CD4-positive, CD25-positive, alpha-beta regulatory T cell (primary cell): Measurements from ENCODE around the gene GNL1. TPM values are rescaled to one million over a fixed set of nuclear protein-coding genes. Genes with fewer than 3 reads are reported as not detected.
"Not testable (repeated sequence)": the region's sequence is repeated elsewhere in the genome, so short reads cannot be mapped to it uniquely, and the experiment has no call there.

Source experiments
- ATAC-seq, 2 donors: fragments of 150-1000 bp; cut with Tn5 transposase; one replicate each; pipeline ENCODE4 v1.10.0; 2021; ENCODE audit warnings: low read depth in 2 of 2, moderate number of reproducible peaks in 2 of 2, moderate library complexity in 1 of 2
- DNase-seq, 3 donors: peaks; one replicate each; pipeline versions ENCODE4 v3.0.0 to v3.0.0-alpha.2; 2012 to 2022; ENCODE audit warnings: mixed read lengths in 1 of 3
- H3K27ac ChIP-seq: one replicate; pipeline ENCODE4 v1.7.0; 2013; ENCODE audit warnings: mild to moderate bottlenecking, low read length; ENCODE audit not compliant: insufficient read depth, poor library complexity, severe bottlenecking
- H3K27me3 ChIP-seq: one replicate; pipeline ENCODE4 v1.7.0; 2013; ENCODE audit warnings: low read length; ENCODE audit not compliant: control insufficient read depth, insufficient read depth
- H3K36me3 ChIP-seq: one replicate; pipeline ENCODE4 v1.7.0; 2013; ENCODE audit warnings: mild to moderate bottlenecking, low read length, moderate library complexity; ENCODE audit not compliant: control insufficient read depth, insufficient read depth
- H3K4me1 ChIP-seq: 2 replicates; pipeline ENCODE4 v1.7.0; 2013; ENCODE audit warnings: mild to moderate bottlenecking, low read length; ENCODE audit not compliant: insufficient read depth, control insufficient read depth, poor library complexity, severe bottlenecking
- H3K4me3 ChIP-seq: one replicate; pipeline ENCODE4 v1.7.0; 2013; ENCODE audit warnings: low read depth, mild to moderate bottlenecking, low read length, moderate library complexity
- H3K9me3 ChIP-seq, 2 experiments: 1 replicate in 1 of 2; 2 replicates in 1 of 2; pipeline ENCODE4 v1.7.0; 2013; ENCODE audit warnings: low read length in 2 of 2, mild to moderate bottlenecking in 1 of 2, moderate library complexity in 1 of 2; ENCODE audit not compliant: control insufficient read depth in 2 of 2
- H3K27ac Mint-ChIP-seq, 3 donors: one replicate each; pipeline ENCODE4 v1.8.0; 2020 to 2022; ENCODE audit warnings: mild to moderate bottlenecking in 3 of 3, mixed read lengths in 3 of 3, moderate library complexity in 2 of 3
- H3K27me3 Mint-ChIP-seq: one replicate; pipeline ENCODE4 v1.8.0; 2022; ENCODE audit warnings: mild to moderate bottlenecking, mixed read lengths
- H3K36me3 Mint-ChIP-seq: one replicate; pipeline ENCODE4 v1.8.0; 2020; ENCODE audit warnings: mixed read lengths
- H3K4me1 Mint-ChIP-seq, 4 donors: one replicate each; pipeline ENCODE4 v1.8.0; 2020 to 2022; ENCODE audit warnings: mixed read lengths in 4 of 4, mild to moderate bottlenecking in 1 of 4
- H3K4me3 Mint-ChIP-seq, 4 donors: one replicate each; pipeline ENCODE4 v1.8.0; 2020 to 2022; ENCODE audit warnings: mild to moderate bottlenecking in 4 of 4, mixed read lengths in 4 of 4, moderate library complexity in 3 of 4
- H3K9me3 Mint-ChIP-seq, 7 donors: one replicate each; pipeline ENCODE4 v1.8.0; 2020 to 2022; ENCODE audit warnings: mixed read lengths in 7 of 7, mild to moderate bottlenecking in 3 of 7, moderate library complexity in 2 of 7
- polyA plus RNA-seq, 4 donors: library from polyadenylated mRNA; unstranded; fragments of 300-500 nt; fragmentation: Illumina TruSeq; gene quantifications; one replicate each; pipeline ENCODE4 v1.2.3, GENCODE V29; 2021
- total RNA-seq: library from RNA; stranded (reverse); gene quantifications from one replicate; pipeline ENCODE4 v1.2.3, GENCODE V29; 2022

GNL1 gene
- total and polyA plus RNA-seq, 5 donors from 2014 or later: 36.6 to 189 (median 37.9) TPM

DNA sequence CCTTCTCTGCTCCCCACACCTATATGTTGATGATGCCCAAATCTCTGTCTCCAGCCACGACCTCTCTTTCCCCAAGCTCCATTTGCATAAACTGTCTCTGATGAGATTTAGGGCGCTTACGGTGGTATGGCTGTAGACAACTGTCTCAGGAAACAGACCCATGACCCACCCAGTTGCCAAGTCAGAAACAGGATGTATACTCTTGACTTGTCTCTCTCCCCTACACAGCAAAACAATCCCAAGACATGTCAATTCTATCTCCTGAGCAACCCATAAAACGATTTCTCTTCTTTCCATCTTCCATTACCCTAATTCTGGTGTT lies 13.9 kb downstream of the GNL1 start:
- no peaks in the 10 kb centered on the region for H3K9me3 Mint-ChIP-seq
- Histone ChIP-seq H3K4me1 (peaks cover 35% of the 10 kb centered on the region), H3K36me3 (peaks cover 10% of the 10 kb centered on the region), H3K4me3 (peak overlapping the region; percentile 86), H3K9me3 (no peaks in the 10 kb centered on the region), H3K27me3 (no peaks in the 10 kb centered on the region), H3K27ac (peak overlapping the region; percentile 73)
- H3K36me3 Mint-ChIP-seq: peaks cover 3% of the 10 kb centered on the region
- H3K4me3 Mint-ChIP-seq: peak overlapping the region; percentile 82 to 93 (median 86)
- H3K27ac Mint-ChIP-seq: peak overlapping the region; percentile 78 to 94 (median 92)
- ATAC-seq (peak; percentile 64 to 67), DNase-seq (peak in 2 of 3 donors; percentile 58 to 83)
- no peaks in the 10 kb centered on the region for H3K27me3 Mint-ChIP-seq
- peaks cover 21 to 34% (median 30%) of the 10 kb centered on the region in 4 donors for H3K4me1 Mint-ChIP-seq

DNA sequence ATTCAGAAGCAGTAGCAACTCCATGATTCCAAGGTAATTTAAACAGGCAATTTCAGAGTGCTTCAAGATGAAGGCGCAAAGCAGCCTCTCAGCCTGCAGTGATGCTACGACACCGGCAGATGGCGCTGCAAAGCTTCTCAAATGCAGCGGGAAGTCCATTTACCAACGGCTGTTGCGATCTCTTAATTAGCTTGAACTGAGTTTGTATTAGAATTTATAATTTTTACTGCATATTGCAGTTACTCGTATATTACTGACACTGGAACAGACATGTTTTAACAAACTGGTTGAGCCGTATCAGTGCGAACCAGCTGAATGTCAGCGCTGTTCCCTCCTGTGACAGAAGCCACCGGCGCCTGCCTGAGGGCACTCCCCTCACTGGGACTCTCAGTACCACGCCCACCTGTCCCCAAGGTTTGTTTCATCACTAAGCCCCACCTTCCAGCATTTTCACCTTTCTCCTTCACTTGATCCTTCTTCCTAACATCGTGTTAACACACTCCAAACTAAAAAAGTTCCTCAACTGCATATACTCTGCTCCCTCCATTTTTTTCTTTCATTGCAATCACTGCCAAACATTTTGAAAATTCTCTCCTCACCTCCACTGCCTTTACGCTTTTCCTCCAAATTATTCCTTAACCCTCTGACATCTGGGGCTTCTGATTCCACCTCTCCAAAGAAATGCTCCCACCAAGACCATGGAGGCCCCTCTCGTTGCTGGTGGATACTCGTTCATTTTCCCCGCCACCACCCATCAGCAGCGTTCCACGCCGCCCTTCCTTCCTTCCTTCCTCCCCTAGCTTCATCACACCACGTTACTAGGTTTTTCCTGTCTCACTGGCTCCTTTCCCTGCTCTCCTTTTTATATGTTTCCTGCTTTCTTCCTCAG lies 14.5 kb downstream of the GNL1 start:
- H3K4me3 ChIP-seq: peak overlapping the region; percentile 86
- Mint-ChIP-seq H3K4me1 (peaks cover 21 to 34% (median 30%) of the 10 kb centered on the region in 4 donors), H3K36me3 (peaks cover 1% of the 10 kb centered on the region), H3K4me3 (peak overlapping the region; percentile 82 to 93 (median 86)), H3K27me3 (no peaks in the 10 kb centered on the region), H3K9me3 (no peaks in the 10 kb centered on the region), H3K27ac (peak overlapping the region; percentile 78 to 94 (median 92))
- no peaks in the 10 kb centered on the region for H3K9me3 ChIP-seq
- peaks cover 6% of the 10 kb centered on the region for H3K36me3 ChIP-seq
- no peaks in the 10 kb centered on the region for H3K27me3 ChIP-seq
- ATAC-seq: peak; percentile 65 to 67
- peaks cover 35% of the 10 kb centered on the region for H3K4me1 ChIP-seq
- peak; percentile 72 to 93 (median 84) for DNase-seq
- H3K27ac ChIP-seq: peak overlapping the region; percentile 73

DNA sequence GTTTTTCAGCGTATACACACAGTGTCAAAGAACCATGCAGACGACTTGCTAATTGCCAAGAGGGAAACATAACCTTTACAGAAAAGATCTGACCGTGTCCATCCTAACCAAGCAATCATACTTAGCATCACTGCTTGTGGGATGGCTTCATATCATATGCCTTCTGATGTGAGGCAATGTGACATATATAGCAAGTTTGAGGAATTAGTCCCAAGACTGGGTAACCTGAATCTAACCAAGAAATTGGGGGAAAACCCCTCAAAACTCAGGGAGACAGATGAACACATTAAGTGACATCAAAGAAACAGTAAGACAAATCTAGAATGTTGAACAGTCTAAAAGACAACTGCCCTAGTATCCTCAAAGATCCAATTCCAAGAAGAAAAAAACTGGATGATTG lies 18.4 kb downstream of the GNL1 start:
- H3K4me3 Mint-ChIP-seq: no peak overlapping the region
- no peaks in the 10 kb centered on the region for H3K27me3 ChIP-seq

DNA sequence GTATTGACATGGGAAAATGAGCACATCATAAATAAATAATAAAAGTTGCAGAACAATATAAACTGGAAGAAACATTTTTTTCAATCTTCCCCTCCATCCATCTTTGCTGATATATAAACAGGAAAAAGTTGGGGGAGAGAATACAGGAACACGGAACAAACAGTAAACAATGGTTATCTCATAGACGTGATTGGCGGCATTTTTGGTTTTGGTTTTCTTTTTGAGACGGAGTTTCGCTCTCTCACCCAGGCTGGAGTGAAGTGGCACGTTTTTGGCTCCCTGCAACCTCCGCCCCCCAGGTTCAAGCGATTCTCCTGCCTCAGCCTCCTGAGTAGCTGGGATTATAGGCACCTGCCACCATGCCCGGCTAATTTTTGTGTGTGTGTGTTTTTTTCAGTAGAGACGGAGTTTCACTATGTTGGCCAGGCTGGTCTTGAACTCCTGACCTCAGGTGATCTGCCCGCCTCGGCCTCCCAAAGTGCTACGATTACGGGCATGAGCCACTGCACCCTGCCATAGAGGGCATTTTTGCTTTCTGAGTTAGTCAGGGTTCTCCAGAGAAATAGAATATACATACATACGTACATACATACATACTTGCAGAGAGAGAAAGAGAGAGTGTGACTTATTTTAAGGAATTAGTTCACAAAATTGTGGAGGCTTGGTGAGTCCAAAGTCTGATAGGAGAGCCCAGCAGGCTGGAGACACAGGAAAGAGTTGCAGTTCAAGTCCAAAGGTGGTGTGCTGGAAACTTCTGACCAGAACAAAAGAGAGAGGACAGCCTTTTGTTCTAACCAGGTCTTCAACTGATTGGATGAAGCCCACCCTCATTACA lies 22.6 kb downstream of the GNL1 start:
- Mint-ChIP-seq H3K9me3 (peaks cover 0 to 2% (median 0%) of the 10 kb centered on the region in 7 donors), H3K4me1 (peaks cover 19 to 46% (median 32%) of the 10 kb centered on the region in 4 donors), H3K36me3 (no peaks in the 10 kb centered on the region), H3K27me3 (no peaks in the 10 kb centered on the region), H3K27ac (peak overlapping the region; percentile 89 to 95 (median 90)), H3K4me3 (peak overlapping the region; percentile 47 to 95 (median 92))
- Histone ChIP-seq H3K36me3 (no peaks in the 10 kb centered on the region), H3K9me3 (no peaks in the 10 kb centered on the region), H3K27ac (peak overlapping the region; percentile 47), H3K4me1 (peaks cover 29% of the 10 kb centered on the region), H3K4me3 (peak overlapping the region; percentile 73), H3K27me3 (no peaks in the 10 kb centered on the region)
- DNase-seq (peak in 2 of 3 donors; percentile 35 to 67), ATAC-seq (no peak)

More for the DNA sequence above, 18.4 kb downstream of the GNL1 start:
- Mint-ChIP-seq H3K27me3 (no peaks in the 10 kb centered on the region), H3K9me3 (no peaks in the 10 kb centered on the region), H3K27ac (no peak overlapping the region), H3K4me1 (peaks cover 10 to 27% (median 20%) of the 10 kb centered on the region in 4 donors), H3K36me3 (no peaks in the 10 kb centered on the region)
- Histone ChIP-seq H3K4me1 (peaks cover 18% of the 10 kb centered on the region), H3K27ac (no peak overlapping the region), H3K36me3 (no peaks in the 10 kb centered on the region), H3K4me3 (no peak overlapping the region), H3K9me3 (no peaks in the 10 kb centered on the region)
- no peak for ATAC-seq
- DNase-seq: no peak

DNA sequence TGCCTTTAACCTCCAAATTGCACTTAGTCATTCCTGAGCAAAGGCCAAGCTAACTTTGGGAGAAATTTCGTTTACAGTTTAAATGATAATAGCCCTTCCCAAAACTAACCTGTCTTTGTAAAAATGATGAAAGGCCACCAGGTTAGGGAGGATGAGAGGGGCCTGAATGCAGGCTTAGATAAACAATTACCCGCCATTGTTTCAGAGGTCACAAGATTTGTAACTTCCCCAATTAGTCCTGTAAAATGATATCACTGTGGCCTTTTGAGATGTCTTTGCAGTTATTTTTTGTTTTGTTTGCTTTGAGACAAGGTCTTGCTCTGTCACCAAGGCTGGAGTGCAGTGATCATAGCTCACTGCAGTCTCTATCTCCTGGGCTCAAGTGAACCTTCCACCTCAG lies 26.3 kb downstream of the GNL1 start:
- Mint-ChIP-seq H3K4me3 (peak overlapping the region; percentile 29 to 51 (median 36)), H3K9me3 (peaks cover 0 to 2% (median 0%) of the 10 kb centered on the region in 7 donors), H3K27me3 (no peaks in the 10 kb centered on the region), H3K27ac (peak overlapping the region; percentile 59 to 93 (median 66)), H3K36me3 (no peaks in the 10 kb centered on the region), H3K4me1 (peaks cover 28 to 69% (median 48%) of the 10 kb centered on the region in 4 donors)
- Histone ChIP-seq H3K4me3 (peak overlapping the region; percentile 54), H3K4me1 (peaks cover 34% of the 10 kb centered on the region), H3K9me3 (no peaks in the 10 kb centered on the region), H3K27ac (peak overlapping the region; percentile 57), H3K27me3 (no peaks in the 10 kb centered on the region), H3K36me3 (no peaks in the 10 kb centered on the region)
- no peak for DNase-seq
- no peak for ATAC-seq

DNA sequence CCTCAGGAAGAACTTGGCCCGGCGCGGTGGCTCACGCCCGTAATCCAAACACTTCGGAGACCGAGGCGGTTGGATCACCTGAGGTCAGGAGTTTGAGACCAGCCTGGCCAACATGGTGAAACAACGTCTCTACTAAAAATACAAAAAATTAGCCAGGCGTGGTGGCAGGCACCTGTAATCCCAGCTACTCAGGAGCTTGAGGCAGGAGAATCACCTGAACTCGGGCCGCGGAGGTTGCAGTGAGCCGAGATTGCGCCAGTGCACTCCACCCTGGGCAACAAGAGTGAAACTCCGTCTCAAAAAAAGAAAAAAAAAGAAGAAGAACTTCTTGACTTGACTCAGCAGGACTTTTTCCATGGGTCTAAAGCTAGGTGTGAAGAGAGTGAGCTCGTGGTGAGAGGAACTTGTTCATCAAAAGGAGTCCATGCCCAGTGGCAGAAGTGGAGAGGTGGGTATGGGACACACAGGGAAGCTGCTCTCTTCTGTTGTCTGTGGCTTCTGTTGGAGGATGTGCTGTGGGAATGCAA lies 26.9 kb downstream of the GNL1 start:
- not testable (repeated sequence) for H3K27me3 Mint-ChIP-seq, H3K36me3 Mint-ChIP-seq, H3K9me3 ChIP-seq, H3K36me3 ChIP-seq, H3K27me3 ChIP-seq, H3K9me3 Mint-ChIP-seq
- H3K4me3 Mint-ChIP-seq: peak overlapping the region in 3 of 4 donors; percentile 34 to 51 (median 43)
- DNase-seq (peak in 1 of 3 donors; percentile 64), ATAC-seq (peak in 1 of 2 donors; percentile 30)
- H3K4me1 ChIP-seq: peaks cover 34% of the 10 kb centered on the region
- peaks cover 32 to 74% (median 52%) of the 10 kb centered on the region in 4 donors for H3K4me1 Mint-ChIP-seq
- H3K4me3 ChIP-seq: peak overlapping the region; percentile 54
- peak overlapping the region; percentile 57 for H3K27ac ChIP-seq
- peak overlapping the region; percentile 34 to 93 (median 66) for H3K27ac Mint-ChIP-seq

DNA sequence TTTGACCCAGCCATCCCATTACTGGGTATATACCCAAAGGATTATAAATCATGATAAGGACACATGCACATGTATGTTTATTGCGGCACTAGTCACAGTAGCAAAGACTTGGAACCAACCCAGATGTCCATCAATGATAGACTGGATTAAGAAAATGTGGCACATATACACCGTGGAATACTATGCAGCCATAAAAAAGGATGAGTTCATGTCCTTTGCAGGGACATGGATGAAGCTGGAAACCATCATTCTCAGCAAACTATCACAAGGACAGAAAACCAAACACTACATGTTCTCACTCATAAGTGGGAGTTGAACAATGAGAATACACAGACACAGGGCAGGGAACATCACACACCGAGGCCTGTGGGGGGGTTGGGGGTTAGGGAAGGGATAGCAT lies 29.8 kb downstream of the GNL1 start:
- H3K27me3 Mint-ChIP-seq, H3K36me3 Mint-ChIP-seq, H3K4me3 ChIP-seq, DNase-seq, H3K27ac Mint-ChIP-seq, H3K27me3 ChIP-seq, ATAC-seq, H3K27ac ChIP-seq, H3K4me3 Mint-ChIP-seq, H3K9me3 ChIP-seq, H3K36me3 ChIP-seq: not testable (repeated sequence)
- Mint-ChIP-seq H3K4me1 (peaks cover 31 to 72% (median 54%) of the 10 kb centered on the region in 4 donors), H3K9me3 (peaks cover 0 to 10% (median 0%) of the 10 kb centered on the region in 7 donors)
- H3K4me1 ChIP-seq: peaks cover 22% of the 10 kb centered on the region
